ENCODE data around the gene P2RX3. TPM values are rescaled to one million over a fixed set of nuclear protein-coding genes. Genes with fewer than 3 reads are reported as not detected.

P2RX3 gene
- total RNA-seq, 4 donors from 2014 or later, result not detected

DNA sequence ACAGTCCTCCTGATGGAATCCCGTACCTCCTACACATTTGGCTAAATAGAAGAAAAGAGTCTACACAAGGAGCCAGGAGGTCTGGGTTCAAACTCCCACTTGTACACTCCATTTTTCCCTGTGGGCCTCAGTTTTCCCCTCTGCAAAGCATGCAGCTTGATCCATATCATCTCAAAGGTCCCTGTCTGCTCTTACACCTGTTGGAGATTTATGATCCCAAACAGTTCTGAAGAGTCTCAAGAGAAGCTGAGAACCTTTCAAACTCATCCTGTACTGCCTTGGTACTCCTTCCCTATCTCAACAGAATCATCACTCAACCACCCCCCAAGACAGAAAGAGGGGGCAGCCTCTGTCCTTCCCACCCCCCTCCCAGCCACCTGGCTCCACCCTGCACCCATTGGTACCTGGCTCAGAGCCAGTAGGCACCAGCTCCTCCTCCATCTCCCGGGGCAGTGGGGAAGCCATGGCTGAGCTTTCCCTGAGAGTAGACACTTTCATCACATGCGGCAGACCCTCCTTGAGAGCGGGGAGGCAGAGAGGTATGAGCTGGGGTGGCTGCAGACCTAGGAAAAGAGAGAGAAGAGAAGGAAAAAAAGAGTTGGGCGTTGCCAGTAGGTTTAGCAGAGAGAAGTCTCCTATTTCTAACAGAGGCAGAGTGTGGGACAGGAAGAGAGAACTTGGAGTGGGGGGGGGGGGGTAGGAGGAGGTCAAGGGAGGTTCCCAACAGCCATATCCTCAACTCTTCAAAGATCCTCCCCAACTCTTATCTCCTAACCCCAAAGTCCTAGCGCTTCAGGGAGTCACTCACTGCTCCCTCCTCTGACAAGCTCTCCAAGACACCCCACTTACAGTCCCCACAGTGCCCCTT is 16.5 kb upstream of the P2RX3 start:
- intact Hi-C loops (cut with DNase I), result loop anchor here (10.0 kb wide), 1 partner anchor 343 kb away; the partner anchor contains the start of gene ZDHHC5
- peaks cover 19 to 51% (median 43%) of the 10 kb centered on the region in 4 donors for H3K36me3 ChIP-seq
- 38% methylated on average over 6 of the region's 6 CpGs for WGBS
- H3K4me1 ChIP-seq, result peaks cover 57 to 89% (median 86%) of the 10 kb centered on the region in 4 donors
- no peak for DNase-seq (ENCODE audit: extremely low spot score)
- H3K27ac ChIP-seq (replicated peaks in 1 of 4), result peak overlapping the region; percentile 94 to 98 (median 98)
- TF ChIP-seq EP300 (IDR thresholded peaks at IDR 0.05), result no peak
- TF ChIP-seq, protein P1, sequence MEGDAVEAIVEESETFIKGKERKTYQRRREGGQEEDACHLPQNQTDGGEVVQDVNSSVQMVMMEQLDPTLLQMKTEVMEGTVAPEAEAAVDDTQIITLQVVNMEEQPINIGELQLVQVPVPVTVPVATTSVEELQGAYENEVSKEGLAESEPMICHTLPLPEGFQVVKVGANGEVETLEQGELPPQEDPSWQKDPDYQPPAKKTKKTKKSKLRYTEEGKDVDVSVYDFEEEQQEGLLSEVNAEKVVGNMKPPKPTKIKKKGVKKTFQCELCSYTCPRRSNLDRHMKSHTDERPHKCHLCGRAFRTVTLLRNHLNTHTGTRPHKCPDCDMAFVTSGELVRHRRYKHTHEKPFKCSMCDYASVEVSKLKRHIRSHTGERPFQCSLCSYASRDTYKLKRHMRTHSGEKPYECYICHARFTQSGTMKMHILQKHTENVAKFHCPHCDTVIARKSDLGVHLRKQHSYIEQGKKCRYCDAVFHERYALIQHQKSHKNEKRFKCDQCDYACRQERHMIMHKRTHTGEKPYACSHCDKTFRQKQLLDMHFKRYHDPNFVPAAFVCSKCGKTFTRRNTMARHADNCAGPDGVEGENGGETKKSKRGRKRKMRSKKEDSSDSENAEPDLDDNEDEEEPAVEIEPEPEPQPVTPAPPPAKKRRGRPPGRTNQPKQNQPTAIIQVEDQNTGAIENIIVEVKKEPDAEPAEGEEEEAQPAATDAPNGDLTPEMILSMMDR (IDR thresholded peaks at IDR 0.05), result no peak
- TF ChIP-seq POLR2A (IDR thresholded peaks at IDR 0.05; ENCODE audit: low read depth), result no peak
- no peak for TF ChIP-seq POLR2AphosphoS5 (IDR thresholded peaks at IDR 0.05)
- peak overlapping the region; percentile 79 to 91 (median 89) for H3K4me3 ChIP-seq
- H3K9me3 ChIP-seq, result no peaks in the 10 kb centered on the region
- no peaks in the 10 kb centered on the region for H3K27me3 ChIP-seq

DNA sequence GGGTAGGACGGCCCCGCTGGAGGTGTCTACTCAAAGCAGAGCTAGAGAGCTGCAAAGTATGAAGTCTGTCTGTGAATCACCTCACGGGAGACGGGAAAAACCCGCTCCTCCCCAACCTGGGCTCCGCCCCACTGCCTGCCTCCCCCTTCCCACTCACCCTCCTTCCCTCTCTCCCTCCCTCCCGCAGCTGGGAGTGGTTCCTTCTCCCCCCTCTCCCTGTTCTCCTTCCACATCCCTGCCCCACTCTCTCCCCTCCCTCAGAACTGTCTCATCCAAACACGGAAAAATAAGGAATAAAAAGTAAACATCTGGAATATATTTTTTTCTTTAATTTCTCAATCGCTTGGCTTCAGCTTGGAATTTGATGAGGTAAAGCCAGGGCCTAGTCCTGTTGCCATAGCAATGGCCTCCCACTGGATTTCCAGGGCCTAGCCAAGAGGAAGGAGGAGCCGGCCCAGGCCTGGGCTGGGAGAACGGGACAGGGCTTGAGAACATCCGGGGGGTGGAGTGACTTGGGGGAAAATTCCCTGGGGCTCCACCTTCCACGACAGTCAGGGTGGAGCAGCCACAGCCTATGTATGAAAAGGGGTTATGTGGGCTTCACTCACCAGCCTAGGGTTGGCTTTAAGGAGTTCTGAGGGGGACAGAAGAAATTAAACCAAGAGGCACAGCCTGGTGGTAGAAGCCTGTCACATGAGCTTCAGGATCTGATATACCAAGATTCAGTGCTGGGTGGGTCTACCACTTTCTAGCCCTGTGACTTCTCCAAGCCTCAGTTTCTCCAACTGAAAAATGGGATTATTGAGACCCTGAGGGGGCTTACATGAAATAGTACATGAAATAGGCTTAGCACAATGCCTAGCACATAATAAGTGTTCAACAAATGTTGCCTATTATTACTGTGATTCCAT is 15.6 kb upstream of the P2RX3 start:
- peaks cover 55 to 82% (median 81%) of the 10 kb centered on the region in 4 donors for H3K4me1 ChIP-seq
- peak; percentile 16 for TF ChIP-seq POLR2A (IDR thresholded peaks at IDR 0.05; ENCODE audit: low read depth)
- peak; percentile 75 to 86 for TF ChIP-seq POLR2AphosphoS5 (IDR thresholded peaks at IDR 0.05)
- TF ChIP-seq, protein P1 (IDR thresholded peaks at IDR 0.05), result peak in 1 of 3 experiments; percentile 2
- TF ChIP-seq EP300 (IDR thresholded peaks at IDR 0.05), result no peak
- DNase-seq (ENCODE audit: extremely low spot score), result peak; percentile 98
- peak overlapping the region; percentile 94 to 98 (median 98) for H3K27ac ChIP-seq (replicated peaks in 1 of 4)
- peaks cover 17 to 51% (median 43%) of the 10 kb centered on the region in 4 donors for H3K36me3 ChIP-seq
- intact Hi-C loops (cut with DNase I), result loop anchor here (10.0 kb wide), 1 partner anchor 342 kb away; the partner anchor contains the start of gene ZDHHC5
- 20% methylated on average over 13 of the region's 13 CpGs for whole genome bisulfite sequencing
- no peaks in the 10 kb centered on the region for H3K9me3 ChIP-seq
- no peaks in the 10 kb centered on the region for H3K27me3 ChIP-seq
- peak overlapping the region; percentile 79 to 91 (median 89) for H3K4me3 ChIP-seq

DNA sequence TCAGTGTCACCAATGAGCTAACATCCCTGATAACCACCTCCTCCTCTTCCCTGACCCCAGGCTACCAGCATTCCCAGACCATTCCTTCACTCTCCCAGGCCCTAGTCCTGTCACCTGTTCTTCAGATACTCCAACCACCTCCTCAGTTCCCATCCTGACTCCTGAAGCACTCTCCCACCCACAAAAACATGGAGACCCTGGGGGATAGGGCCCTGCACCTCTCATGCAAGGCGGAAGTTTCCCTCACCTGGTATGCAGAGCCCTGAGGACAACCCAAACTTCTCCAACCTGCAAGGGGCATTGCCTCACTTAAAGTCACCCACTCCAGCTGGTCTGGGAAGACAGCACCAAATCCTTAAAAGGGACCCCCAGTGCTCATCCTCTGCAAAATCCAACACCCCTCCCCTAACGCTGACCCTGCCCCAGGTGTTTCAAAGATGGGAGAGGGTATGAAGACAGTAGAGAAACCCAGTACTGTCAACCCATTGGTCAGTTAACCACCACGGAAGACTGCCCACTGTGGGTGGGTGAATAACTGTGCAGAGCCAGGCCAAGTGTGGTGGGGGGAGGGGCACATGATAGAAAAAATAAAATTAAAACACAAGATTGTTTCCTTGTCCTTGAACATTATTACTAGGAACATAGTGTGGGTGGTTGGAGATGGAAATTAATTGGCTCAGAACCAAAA is 14.8 kb upstream of the P2RX3 start:
- Histone ChIP-seq H3K36me3 (peaks cover 20 to 51% (median 45%) of the 10 kb centered on the region in 4 donors), H3K27ac (replicated peaks in 1 of 4) (peak overlapping the region; percentile 94 to 98 (median 98)), H3K27me3 (no peaks in the 10 kb centered on the region), H3K4me1 (peaks cover 48 to 74% (median 73%) of the 10 kb centered on the region in 4 donors), H3K9me3 (no peaks in the 10 kb centered on the region), H3K4me3 (peak overlapping the region; percentile 79 to 91 (median 89))
- intact Hi-C loops (cut with DNase I), result loop anchor here (10.0 kb wide), 1 partner anchor 341 kb away; the partner anchor contains the start of gene ZDHHC5
- no peak for TF ChIP-seq EP300 (IDR thresholded peaks at IDR 0.05)
- TF ChIP-seq, protein P1 (IDR thresholded peaks at IDR 0.05), result peak in 1 of 3 experiments; percentile 13
- DNase-seq (ENCODE audit: extremely low spot score), result no peak
- WGBS, result 54% methylated on average over 3 of the region's 3 CpGs

DNA sequence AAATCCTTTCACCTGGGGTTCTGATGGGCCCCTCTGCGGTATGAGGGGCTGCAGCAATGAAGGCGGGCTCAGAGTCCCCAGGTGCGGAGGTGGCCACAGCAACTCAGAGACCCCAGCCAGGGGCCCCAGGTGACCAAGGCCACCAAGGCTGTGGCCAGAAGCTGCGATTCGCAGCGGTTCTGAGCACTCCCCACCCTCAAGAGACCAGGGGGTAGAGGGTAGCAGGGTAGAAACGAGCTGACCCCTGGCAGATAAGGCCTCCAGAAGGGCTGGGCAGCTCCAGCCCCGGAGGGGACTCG is 14.3 kb upstream of the P2RX3 start:
- TF ChIP-seq POLR2A (IDR thresholded peaks at IDR 0.05; ENCODE audit: low read depth), result no peak
- TF ChIP-seq POLR2AphosphoS5 (IDR thresholded peaks at IDR 0.05), result no peak
- TF ChIP-seq, protein P1 (IDR thresholded peaks at IDR 0.05), result no peak
- TF ChIP-seq EP300 (IDR thresholded peaks at IDR 0.05), result no peak

More for the DNA sequence above, 14.3 kb upstream of the P2RX3 start:
- 20% methylated on average over 7 of the region's 9 CpGs for WGBS
- Histone ChIP-seq H3K36me3 (peaks cover 25 to 51% (median 45%) of the 10 kb centered on the region in 4 donors), H3K27ac (replicated peaks in 1 of 4) (peak overlapping the region; percentile 94 to 98 (median 98)), H3K27me3 (no peaks in the 10 kb centered on the region), H3K4me1 (peaks cover 44 to 69% (median 68%) of the 10 kb centered on the region in 4 donors), H3K4me3 (peak overlapping the region; percentile 79 to 91 (median 89)), H3K9me3 (no peaks in the 10 kb centered on the region)
- intact Hi-C loops (cut with DNase I), result loop anchor here (10.0 kb wide), 1 partner anchor 341 kb away; the partner anchor contains the start of gene ZDHHC5
- DNase-seq (ENCODE audit: extremely low spot score), result no peak

Data from esophagus muscularis mucosa (tissue), 4 donors.